A673 (cell line): ENCODE data around the gene GTF3C1.

ENCODE experiments used
- CTCF ChIP-seq: fragments of 300-800, 200-600 bp; sonication (generic); conservative IDR thresholded peaks from 2 replicates; pipeline ENCODE4 v1.5.1; 2017; ENCODE audit warnings: low read depth, mild to moderate bottlenecking, antibody characterized with exemption, low read length, moderate library complexity, mixed read lengths
- EZH2 ChIP-seq: fragments of 200-600 bp; sonication (generic); IDR thresholded peaks from 2 replicates; pipeline ENCODE4 v1.6.1; 2017; ENCODE audit warnings: borderline replicate concordance, low read depth, mild to moderate bottlenecking, mixed read lengths, antibody characterized with exemption, low read length; ENCODE audit not compliant: poor library complexity, severe bottlenecking

GRCh38 chr16:27441276-27441675 lies 108.4 kb downstream of the GTF3C1 start:
- no peak for TF ChIP-seq CTCF
- no peak for TF ChIP-seq EZH2
